Measurements from ENCODE around the gene SCN2B.

- no peak for TF ChIP-seq ZNF660 (CRISPR knock-in tag; IDR thresholded peaks at IDR 0.05; ENCODE audit: borderline replicate concordance, low read depth)
- TF ChIP-seq IKZF4 (CRISPR knock-in tag; IDR thresholded peaks at IDR 0.05; ENCODE audit: borderline replicate concordance, low read depth, not compliant biosample characterization), result no peak
- no peak for TF ChIP-seq POLR2AphosphoS5 (IDR thresholded peaks at IDR 0.05; ENCODE audit: low read depth, low read length)
- TF ChIP-seq GABPA (IDR thresholded peaks at IDR 0.05; ENCODE audit: low read depth, low read length), result no peak
- TF ChIP-seq GABPA (CRISPR knock-in tag; IDR thresholded peaks at IDR 0.05; ENCODE audit: low read depth), result no peak
- no peak for TF ChIP-seq ZNF510 (CRISPR knock-in tag; IDR thresholded peaks at IDR 0.05; ENCODE audit: low read depth)
- no peak for TF ChIP-seq MAX (IDR thresholded peaks at IDR 0.05)
Measured at GRCh38 chr11:118210323-118210722, 33.9 kb upstream of the SCN2B start.
